Right lung (tissue), 5 donors: ENCODE results near the gene ARHGAP26. TPM values are rescaled to one million over a fixed set of nuclear protein-coding genes. Genes with fewer than 3 reads are reported as not detected.

ENCODE experiments used
- DNase-seq, 2 donors: peaks; one replicate each; pipeline ENCODE4 v3.0.0-alpha.2; 2013
- polyA plus RNA-seq, 5 donors: library from polyadenylated mRNA; unstranded; fragments of 120-200 nt; gene quantifications; one replicate each; pipeline versions ENCODE4 v1.2.1 to v1.2.3, GENCODE V29; 2013; ENCODE audit warnings: inconsistent platforms in 1 of 5, low replicate concordance in 1 of 5; ENCODE audit not compliant: insufficient read length in 5 of 5, insufficient read depth in 1 of 5

Gene ARHGAP26
- polyA plus RNA-seq, 5 donors: 7.8 to 16.4 (median 14.2) TPM

DNA sequence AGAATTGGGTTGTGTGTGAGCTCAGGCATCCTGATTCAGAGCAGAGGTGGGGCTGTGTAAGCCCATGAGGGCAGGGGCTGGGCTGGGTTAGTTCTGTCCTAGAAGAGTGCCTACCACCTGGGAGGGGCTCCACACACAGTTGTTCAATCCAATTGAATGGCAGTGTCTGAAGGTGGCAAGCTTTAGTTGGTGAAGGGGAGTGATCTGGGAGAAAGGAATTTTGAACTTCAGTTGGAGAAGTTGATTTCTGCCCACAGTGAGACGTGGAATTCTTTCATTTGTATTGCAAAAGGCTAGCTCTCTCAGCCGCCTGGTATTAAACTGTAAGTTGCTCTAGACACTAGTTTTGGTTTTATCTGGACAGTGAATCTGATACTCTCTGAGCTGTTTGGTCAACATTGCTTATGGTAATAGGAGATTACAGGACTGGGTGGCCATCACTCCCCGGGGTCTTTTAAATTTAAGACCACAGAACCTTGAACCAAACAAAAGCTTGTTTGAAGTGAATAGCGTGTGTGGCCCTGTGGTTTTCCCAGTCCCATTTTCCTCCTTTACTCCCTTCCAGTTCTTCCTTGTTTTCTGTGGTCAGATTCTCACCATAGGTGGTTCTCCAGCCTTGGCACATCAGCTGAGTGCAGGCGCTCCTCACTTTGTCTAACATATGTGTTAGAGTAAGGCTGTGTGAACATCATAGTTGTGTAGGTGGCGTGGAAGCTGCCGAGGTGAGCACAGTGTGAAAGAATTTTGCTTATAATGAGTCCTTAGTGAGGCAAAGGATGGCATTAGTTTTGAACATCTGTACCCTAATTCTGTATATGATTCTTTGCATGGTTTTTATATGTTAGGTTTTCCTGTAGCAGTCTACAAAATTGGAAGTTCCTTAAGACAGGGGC is 78.0 kb downstream of the ARHGAP26 start:
- DNase-seq: no peak

DNA sequence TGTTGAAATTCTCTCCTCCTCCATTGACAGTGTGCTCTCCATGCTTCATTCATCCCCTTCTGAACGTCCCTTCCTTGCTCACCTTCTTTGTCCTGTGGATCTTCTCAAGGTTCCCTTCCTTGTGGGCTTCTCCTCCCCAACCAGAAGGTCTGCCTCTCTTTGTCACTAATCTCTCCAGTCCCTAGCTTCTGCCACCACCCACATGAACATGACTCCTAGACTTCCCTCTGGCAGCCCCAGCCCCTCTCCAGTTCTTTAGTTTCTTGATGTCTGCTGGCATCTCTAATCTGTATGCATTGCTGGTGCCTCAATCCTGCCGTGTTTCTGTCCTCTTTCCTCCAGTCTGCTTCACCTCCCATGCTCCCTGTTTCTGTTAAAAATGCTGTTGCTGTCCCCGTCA is 79.3 kb downstream of the ARHGAP26 start:
- no peak for DNase-seq

DNA sequence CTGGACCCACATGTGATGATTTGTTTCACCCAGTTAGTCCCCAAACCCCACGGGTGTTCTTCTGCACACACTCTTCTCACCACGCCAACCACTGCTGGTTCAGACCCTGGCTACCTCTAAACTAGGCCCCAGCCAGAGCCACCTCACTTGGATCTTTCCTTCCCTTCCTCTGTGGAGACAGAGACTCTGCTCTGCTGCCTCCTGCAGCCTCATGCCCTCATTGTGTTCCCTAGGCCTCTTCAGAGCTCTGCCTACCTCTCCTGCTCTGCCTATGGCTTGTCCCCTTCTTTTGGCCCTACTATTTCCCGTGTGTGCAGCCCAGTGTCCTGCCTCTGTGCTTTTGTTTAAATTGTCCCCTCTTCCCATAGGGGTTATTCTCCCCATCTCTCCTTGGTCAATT is 79.7 kb downstream of the ARHGAP26 start:
- no peak for DNase-seq

DNA sequence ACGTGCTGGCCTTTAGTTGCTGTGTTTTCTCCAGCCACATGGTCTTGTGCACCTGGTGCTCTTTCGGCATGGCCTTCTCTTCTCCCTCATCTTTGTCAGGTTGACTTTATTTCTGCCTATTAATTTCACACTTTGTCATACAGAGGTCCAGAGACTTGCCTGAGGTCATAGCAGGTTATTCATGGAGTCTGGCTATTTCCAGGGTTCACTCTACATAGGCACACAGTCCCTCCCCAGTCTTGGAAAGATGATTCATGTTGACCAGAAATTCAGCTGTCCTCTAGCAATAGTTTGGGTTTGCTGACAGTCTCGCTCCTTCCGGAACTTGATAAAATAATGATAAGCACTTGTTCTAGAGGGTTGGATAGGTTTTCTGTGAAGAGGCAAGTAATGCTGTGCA is 81.6 kb downstream of the ARHGAP26 start:
- no peak for DNase-seq

DNA sequence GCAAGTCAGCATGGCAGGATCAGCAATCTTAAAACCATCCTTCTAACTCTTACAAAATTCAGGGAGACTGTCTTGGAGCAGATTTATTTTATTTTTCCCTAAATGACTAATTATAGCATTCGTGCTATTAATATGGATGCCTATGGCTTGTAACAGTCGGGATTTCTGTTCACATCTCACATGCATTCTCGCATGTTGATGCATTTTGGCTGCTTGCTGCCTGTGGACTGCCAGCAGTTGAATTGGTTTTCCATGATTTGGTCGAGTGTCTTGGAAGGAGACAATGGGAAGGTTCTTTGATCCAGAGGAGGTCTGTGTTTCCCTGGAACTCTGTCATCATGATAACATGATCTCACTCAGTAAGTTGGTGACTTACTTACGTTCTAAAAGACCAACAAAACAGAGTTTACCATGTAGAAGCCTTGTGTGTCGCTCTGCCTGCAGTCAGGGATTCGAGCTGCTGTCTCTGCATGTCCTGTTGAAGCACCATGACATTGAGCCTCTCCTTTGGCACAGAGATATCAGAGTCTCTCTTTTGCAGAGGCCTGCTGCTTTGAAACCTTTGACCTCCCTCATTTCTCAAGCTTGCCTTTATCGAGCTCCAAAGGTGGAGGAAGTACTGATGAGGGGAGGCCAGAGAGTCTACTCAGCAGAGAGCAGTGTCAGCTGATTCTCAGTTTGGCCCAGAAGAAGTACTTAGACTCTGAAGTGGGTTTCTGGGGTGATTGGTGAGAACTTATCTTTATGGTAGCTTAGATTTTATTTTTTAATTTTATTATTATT is 82.4 kb downstream of the ARHGAP26 start:
- no peak for DNase-seq

DNA sequence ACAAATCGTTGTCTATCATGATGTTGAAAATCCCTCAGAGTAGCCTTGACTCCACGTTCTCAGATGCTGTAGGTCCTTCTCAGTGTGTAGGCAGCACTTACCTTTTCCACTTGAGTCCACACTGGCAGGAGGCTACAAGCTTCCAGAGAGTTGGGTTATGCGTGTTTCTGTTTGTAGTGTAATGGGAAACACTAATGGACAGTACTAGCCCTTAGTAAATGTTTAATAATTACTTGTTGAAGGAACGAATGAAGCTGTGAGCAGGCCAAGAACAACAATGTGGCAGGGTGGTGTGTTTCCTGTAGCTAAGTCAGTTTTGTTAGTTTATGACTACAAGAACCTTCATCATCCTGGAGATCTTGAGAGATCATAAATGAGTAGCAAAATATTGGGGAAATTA is 83.5 kb downstream of the ARHGAP26 start:
- DNase-seq: no peak

DNA sequence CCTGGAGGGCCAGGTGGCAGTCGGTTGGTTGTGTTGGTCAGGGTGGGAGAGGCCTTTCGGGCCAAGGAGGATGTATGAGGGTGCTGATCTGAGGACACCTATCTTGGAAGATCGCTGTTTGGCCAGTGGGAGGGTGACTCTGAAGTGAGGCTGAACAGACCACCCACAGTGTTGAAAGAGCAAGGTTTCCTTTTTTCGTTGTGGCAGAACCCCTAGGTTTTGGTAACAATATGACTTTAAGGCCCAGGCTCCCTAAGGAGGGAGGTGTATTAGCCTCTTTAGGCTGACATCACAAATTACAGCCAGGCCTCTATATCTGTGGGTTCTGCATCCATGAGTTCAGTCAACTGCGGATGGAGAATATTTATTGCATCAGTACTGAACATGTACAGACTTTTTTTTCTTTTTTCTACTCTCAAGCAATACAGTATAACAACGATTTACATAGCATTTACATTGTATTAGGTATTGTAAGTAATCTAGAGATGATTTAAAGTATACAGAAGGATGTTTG is 86.1 kb downstream of the ARHGAP26 start:
- DNase-seq: no peak

DNA sequence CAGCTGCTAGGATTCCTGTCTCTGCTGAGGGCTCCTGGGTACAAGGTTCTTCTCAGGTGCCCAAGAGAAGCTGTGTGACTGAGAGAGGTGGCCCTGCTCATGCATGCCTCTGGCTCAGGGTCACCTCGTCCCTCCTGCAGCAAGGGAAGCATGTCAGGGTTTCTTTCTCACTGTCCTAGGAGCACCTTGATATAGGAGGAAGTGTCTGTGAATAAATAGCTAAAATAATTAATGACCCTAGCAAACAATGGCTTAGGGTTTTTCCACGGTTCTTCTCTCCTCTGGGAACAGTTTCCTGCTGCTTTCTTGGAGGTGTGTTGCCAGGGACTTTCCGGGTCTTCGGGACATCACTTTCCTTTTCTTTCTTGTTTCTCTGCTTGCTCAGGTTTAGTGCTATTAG is 87.2 kb downstream of the ARHGAP26 start:
- no peak for DNase-seq

DNA sequence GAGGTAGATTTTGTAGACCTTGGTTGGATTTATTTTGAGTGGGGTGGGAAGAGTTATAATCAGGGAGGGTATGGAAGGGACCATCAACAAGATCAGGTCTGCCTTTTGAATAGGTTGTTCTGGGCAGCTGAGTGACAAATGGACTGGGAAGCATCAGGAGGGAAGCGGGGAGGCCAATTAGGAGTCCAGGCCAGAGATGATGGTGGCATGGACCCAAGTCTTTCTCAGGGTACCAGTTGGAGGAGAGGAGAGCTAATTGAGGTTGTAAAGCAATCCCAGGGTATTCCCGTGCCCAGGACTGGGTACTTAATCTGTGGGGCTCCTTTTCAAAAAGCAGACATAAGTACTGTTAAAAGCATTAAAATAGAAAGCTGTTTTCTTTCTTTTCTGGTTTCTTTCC is 88.9 kb downstream of the ARHGAP26 start:
- DNase-seq: no peak

DNA sequence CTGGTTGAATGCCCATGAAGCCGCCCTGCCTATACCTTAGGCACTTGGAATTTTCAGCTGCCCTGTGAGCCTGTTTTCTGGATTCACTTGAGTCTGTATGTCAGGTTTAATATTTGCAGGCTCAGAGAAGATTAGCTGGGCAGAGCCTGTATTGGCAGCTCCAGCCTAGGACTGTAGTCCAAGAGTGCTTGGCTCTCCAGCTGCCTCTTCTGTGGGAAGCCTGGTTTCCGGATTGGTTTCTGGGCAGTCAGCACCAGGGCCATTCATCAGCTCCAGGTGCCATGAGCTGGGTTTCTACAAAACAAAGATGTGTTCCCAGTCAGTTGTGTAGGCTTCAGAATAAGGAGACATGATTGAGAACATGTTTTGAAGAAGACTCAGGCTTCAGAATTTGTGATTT is 90.1 kb downstream of the ARHGAP26 start:
- DNase-seq: no peak

DNA sequence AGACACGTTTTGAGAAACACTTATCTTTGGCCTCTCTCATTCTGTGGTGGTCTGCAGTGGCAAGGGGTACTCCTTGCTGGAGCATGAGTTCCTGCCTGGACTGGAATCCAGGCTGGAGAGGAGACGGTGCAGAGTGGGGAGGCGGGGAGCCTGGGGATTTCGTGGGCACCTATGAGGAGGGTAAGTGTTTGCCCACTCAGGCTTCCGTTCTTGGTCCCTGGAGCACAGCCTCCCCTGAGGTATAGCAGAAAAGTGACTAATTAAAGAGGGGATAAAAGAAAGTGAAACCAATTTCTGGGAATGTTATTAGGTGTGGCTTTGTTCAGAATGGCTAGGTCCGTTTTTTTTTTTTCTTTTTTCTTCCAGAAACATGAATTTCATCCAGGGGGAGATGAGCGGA is 90.8 kb downstream of the ARHGAP26 start:
- DNase-seq: no peak

DNA sequence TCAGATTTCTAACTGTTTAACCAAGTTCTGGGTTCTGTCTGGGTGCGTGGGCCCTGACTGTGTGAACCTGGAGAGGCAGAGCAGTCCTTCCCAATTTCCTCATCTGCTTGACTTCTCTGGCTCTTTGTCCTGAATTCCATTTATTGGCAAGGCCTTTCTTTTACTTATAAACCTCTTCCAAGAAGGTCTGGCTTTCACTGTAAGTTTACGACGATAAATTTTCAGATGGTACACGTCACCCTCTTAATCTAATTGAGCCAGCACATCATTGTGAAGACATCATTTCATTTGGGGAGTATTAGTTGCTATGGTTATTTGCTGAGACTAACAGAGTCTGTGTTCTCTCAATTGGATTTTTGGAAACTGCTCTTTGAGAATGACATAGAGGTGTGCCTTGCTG is 92.4 kb downstream of the ARHGAP26 start:
- no peak for DNase-seq

DNA sequence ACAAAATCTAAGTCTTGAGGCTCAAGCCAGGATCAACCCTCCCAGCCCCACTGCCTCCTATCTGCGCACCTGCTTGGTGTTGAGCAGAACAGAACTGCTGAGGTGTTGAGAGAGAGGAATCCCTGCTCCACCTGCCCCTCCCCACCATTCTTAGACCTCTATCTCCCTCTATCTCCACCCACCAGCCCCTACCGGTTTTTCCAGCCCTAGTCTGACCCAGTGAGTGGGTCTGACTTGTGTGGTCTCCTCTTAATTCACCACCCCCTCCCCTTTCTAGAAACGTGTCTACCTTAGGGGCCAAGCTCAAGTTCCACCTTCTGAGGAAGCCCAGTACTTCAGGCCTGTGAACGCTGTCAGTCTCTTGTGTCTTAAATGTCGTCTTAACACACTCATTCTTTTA is 93.7 kb downstream of the ARHGAP26 start:
- DNase-seq: no peak

DNA sequence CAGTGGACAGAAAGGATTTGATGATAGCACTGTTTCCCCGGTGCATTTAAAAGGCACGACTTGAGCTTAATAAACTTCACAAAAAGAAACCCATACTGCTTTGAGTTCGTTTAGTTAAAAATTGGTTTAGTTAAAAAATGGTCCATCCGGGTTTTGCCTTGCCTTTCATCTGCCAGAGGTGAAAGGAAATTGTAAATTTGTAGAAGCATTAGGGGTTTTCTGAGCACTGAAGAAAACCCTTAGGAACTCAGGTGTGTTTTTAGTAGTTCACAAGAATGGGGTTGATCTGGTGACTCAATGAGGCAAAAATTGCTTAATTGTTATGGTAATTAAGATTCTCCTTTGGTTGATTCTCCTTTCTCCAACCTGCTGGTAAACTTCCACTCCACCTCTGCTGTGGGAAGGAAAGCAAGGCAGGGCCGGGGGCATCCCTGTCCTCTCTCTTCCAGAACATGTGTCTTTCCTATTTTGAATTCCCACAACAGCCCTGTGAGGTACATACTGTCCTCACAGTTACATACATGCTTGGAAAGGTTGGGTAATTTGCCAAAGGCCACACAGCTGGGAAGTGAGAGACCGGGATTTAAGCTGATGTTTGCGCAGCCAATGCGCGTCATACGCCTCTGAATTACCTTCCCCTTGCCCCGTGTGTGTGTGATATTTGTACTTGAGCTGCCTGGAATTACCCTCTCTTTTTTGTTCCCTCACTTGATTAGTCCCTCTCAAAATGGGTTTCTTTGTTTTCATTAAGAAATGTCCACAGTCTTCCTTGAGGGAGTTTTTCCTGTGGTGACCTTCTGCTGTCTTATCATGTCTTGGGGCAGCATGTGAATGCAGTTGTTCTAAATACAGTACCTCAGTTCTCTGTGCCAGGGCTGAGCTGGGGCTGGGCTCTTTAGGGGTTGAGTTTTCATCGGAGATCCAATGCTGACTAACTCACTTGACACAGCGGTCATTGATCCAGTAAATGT is 94.4 kb downstream of the ARHGAP26 start:
- DNase-seq: no peak

DNA sequence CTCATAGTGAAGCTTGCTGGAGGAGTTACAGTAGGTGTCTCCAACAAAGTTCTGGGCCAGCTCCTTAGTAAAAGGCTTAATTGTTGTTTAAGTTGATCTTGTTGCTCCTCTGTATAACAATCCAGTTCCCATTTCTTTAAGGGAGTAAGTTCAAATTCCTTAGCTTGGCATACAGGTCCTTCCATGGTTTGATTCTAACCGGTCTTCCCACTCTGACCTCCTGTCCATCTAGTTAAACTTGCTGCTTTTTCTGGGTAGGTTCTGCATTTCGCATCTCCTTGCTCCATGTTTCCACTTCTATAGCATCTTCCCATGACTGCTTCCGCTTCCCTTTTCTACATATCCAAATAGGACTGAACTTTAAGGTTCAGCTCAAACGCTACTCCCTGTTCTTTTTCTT is 95.5 kb downstream of the ARHGAP26 start:
- no peak for DNase-seq

DNA sequence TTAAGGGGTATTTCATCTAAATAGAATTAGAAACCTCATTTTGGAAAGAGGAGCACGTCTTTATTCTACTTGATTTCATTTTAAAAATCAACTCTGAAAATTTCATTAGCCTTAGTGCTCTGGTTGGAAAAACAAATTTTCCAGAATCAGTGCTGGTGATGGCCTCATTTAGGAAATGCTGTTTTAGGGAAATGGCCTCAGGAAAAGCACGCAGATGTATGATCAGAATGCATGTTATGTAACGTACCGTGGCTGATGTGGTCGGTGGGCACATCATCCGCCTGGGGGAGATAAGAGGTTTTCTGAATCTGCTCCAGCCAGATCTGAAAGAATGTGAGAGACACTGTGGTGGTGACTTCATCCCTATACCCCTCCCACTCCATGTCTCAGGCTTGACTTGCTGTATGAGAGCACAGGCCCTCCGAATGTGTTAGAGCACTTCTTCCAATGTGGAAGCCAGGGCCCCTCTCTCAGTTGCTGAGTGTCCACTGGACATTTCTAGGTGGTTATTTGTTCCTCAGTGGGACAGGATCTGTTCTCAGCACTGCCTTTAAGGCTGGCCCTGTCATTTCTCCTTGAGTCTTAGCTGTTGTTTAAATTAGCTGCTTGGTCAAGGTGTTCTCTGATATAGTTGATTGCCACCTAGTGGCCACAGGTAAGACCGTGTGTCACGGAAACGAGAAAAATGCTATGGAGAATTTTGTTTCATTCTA is 96.5 kb downstream of the ARHGAP26 start:
- DNase-seq: peak in 1 of 2 donors; percentile 52

DNA sequence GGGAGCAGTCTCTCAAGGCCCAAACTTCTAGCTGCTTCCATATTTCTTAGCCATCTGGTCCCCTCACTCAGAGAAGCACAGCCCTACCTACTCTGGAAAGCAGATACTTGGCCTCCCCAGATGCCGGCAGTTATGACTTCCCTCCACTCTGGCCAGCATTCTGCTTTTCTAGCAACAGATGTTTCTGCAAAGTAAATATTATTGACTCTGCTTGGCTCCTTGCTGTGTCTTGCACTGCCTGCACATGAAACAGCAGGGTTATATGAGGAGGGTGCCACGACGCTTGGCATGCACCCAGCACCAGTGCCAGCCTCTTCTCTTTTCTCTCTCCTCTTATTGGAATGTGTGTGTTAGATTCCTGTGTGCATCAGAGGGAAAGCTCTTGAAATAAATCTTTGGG is 99.7 kb downstream of the ARHGAP26 start:
- DNase-seq: no peak

DNA sequence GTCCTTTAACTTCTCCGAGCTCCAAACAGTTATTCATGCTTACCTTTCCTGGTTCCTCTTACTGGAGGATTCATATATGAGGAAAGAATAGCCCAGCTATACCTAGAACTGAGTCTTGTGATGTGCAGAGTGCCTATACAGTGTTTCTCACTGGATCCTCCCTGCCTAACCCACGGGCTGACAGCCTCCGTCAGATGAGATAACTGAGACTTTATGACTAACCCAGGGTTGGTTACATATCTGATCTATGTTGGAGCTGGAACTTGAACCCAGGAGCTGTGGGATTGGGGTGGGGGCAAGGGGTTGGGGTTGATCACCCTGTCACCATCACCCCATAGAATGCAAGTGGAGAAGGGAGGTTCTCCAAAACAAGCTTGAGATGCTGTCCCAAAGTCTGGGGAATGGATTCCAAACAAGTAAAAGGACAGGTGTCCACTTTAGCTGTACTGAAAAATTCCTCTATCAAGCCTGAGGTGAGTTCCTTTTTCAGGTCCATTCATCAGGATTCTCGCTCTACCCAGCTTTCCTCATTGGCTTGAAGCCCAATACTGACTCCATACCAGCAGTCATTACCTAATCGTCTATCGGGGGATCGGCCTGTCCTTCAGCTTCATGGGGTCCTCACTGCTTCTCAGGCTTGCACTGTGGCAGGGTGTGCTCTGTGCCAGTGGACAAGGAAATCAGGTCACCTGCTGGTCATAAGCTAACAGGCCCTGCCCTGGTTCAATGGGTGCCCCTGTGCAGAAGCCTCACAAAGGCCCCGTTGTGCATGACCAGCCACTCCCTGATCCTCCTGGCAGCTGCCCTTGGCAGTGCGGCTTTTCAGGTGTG is 100.6 kb downstream of the ARHGAP26 start:
- DNase-seq: no peak

DNA sequence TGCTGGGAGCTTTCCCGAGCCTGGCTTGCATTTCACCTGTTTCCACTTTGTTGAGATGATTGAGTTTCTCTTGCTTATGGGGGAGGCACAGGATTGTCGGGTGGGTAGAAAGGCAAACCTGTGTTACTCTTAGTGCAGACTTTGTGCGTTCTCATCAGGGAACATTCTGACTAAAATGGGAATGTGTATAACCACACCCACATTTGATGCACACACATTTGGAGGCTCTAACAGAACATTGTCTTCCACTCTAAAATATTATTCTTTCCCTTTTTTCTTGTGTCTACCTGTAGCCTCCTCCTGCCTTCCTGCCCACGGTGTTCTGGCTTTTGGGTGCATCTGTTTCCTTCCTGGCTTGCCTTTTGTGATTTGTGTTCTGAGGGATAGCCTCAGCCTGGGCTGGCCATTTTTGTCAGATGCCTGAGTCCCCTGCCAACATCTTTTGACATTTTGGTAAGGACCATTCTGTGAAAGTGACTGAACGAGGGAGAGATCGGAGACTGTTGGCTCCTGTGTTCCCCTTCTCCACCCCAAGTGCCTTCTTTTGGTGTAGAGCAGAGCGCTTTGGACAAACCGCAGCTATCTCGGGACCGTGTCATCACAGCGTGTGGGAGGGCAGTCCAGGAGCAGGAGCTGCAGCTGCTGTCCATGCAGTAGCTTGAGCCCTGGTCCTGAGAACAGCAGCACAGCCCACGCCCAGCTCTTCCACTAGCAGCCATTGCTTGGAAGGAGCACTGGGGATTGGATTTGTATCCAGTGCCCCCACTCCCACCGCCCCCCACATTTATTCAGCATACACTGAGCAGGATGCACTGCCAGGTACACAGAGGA is 101.4 kb downstream of the ARHGAP26 start:
- no peak for DNase-seq
